Erythroblast (primary cell): ENCODE results near the gene CGA.

ENCODE experiments used
- GATA1 ChIP-seq: IDR thresholded peaks from 2 replicates; pipeline ENCODE4 v1.6.1; 2011; ENCODE audit warnings: low read depth, mild to moderate bottlenecking, control low read depth, low read length, moderate library complexity
- POLR2A ChIP-seq: IDR thresholded peaks from 2 replicates; pipeline ENCODE4 v1.6.1; 2011; ENCODE audit warnings: mild to moderate bottlenecking, low read length

GRCh38 chr6:87088076-87088475 is 6.8 kb downstream of the CGA start:
- TF ChIP-seq POLR2A (no peak), GATA1 (no peak)
